Mucosa of rectum (tissue), 2 donors: ENCODE data around the gene MEST.
"Not testable (repeated sequence)": the region's sequence is repeated elsewhere in the genome, so short reads cannot be mapped to it uniquely, and the experiment has no call there.

Experiments
- H3K27ac ChIP-seq, 2 donors: one replicate each; pipeline ENCODE4 v1.7.0; 2013; ENCODE audit warnings: inconsistent platforms in 2 of 2, low read depth in 2 of 2, low read length in 2 of 2
- H3K27me3 ChIP-seq, 2 donors: one replicate each; pipeline ENCODE4 v1.7.0; 2013; ENCODE audit warnings: low read length in 2 of 2; ENCODE audit not compliant: control insufficient read depth in 2 of 2, insufficient read depth in 2 of 2
- H3K36me3 ChIP-seq, 2 donors: one replicate each; pipeline ENCODE4 v1.7.0; 2013; ENCODE audit warnings: low read length in 2 of 2; ENCODE audit not compliant: control insufficient read depth in 2 of 2, insufficient read depth in 2 of 2
- H3K4me1 ChIP-seq, 2 donors: one replicate each; pipeline ENCODE4 v1.7.0; 2013; ENCODE audit warnings: low read length in 2 of 2, mild to moderate bottlenecking in 1 of 2; ENCODE audit not compliant: control insufficient read depth in 2 of 2, insufficient read depth in 2 of 2
- H3K4me3 ChIP-seq, 2 donors: one replicate each; pipeline ENCODE4 v1.7.0; 2013; ENCODE audit warnings: low read length in 2 of 2
- H3K9ac ChIP-seq, 2 donors: one replicate each; pipeline ENCODE4 v1.7.0; 2013; ENCODE audit warnings: low read length in 2 of 2, low read depth in 1 of 2, mild to moderate bottlenecking in 1 of 2
- H3K9me3 ChIP-seq, 2 donors: one replicate each; pipeline ENCODE4 v1.7.0; 2013; ENCODE audit warnings: low read length in 2 of 2; ENCODE audit not compliant: control insufficient read depth in 2 of 2
- donor health status: healthy.
- donor health status: Normal muscosa, but diverticular disease.

MEST gene

GRCh38 chr7:130491841-130492522 lies at the start of gene MEST:
MEST (plus strand) TSS chr7:130492085; CDS start chr7:130492314, 229 bp downstream.
- Histone ChIP-seq H3K36me3 (no peaks in the 10 kb centered on the region), H3K9me3 (peaks cover 0 to 2% of the 10 kb centered on the region in 2 donors), H3K27me3 (peaks cover 0 to 4% of the 10 kb centered on the region in 2 donors), H3K27ac (no peak within 1 kb of the TSS), H3K4me3 (peak within 1 kb of the TSS in 1 of 2 donors; percentile 57), H3K4me1 (peaks cover 3 to 4% of the 10 kb centered on the region in 2 donors), H3K9ac (no peak within 1 kb of the TSS)

- no peaks in the 10 kb centered on the region for H3K27me3 ChIP-seq
Observed at GRCh38 chr7:130442601-130443000, 49.3 kb upstream of the MEST start.

GRCh38 chr7:130444234-130444633 lies 47.7 kb upstream of the MEST start:
- H3K27me3 ChIP-seq: no peaks in the 10 kb centered on the region
- no peak overlapping the region for H3K27ac ChIP-seq
- H3K9me3 ChIP-seq: no peaks in the 10 kb centered on the region
- H3K9ac ChIP-seq: no peak overlapping the region
- peaks cover 3 to 8% of the 10 kb centered on the region in 2 donors for H3K4me1 ChIP-seq
- no peak overlapping the region for H3K4me3 ChIP-seq
- no peaks in the 10 kb centered on the region for H3K36me3 ChIP-seq

More at GRCh38 chr7:130442601-130443000, 49.3 kb upstream of the MEST start:
- no peak overlapping the region for H3K4me3 ChIP-seq
- H3K9ac ChIP-seq: no peak overlapping the region
- H3K9me3 ChIP-seq: no peaks in the 10 kb centered on the region
- H3K27ac ChIP-seq: no peak overlapping the region
- no peaks in the 10 kb centered on the region for H3K36me3 ChIP-seq
- peaks cover 3 to 8% of the 10 kb centered on the region in 2 donors for H3K4me1 ChIP-seq

- Histone ChIP-seq H3K27ac (no peak overlapping the region), H3K36me3 (no peaks in the 10 kb centered on the region), H3K9ac (no peak overlapping the region), H3K9me3 (no peaks in the 10 kb centered on the region), H3K4me3 (no peak overlapping the region), H3K4me1 (peaks cover 3 to 8% of the 10 kb centered on the region in 2 donors), H3K27me3 (no peaks in the 10 kb centered on the region)
Observed at GRCh38 chr7:130444751-130445407, 47.0 kb upstream of the MEST start.

GRCh38 chr7:130446259-130446658 lies 45.6 kb upstream of the MEST start:
- Histone ChIP-seq H3K9me3 (no peaks in the 10 kb centered on the region), H3K4me1 (peaks cover 0 to 3% of the 10 kb centered on the region in 2 donors), H3K27me3 (no peaks in the 10 kb centered on the region)

GRCh38 chr7:130451344-130451743 lies 40.5 kb upstream of the MEST start:
- H3K9me3 ChIP-seq, H3K4me3 ChIP-seq, H3K9ac ChIP-seq, H3K27ac ChIP-seq, H3K27me3 ChIP-seq, H3K36me3 ChIP-seq, H3K4me1 ChIP-seq: not testable (repeated sequence)

More at GRCh38 chr7:130446259-130446658, 45.6 kb upstream of the MEST start:
- no peak overlapping the region for H3K27ac ChIP-seq
- no peaks in the 10 kb centered on the region for H3K36me3 ChIP-seq
- no peak overlapping the region for H3K4me3 ChIP-seq
- no peak overlapping the region for H3K9ac ChIP-seq

GRCh38 chr7:130452951-130453350 lies 38.9 kb upstream of the MEST start:
- H3K36me3 ChIP-seq: no peaks in the 10 kb centered on the region
- H3K9me3 ChIP-seq: no peaks in the 10 kb centered on the region
- H3K27ac ChIP-seq: no peak overlapping the region
- H3K9ac ChIP-seq: no peak overlapping the region
- H3K4me1 ChIP-seq: no peaks in the 10 kb centered on the region
- H3K4me3 ChIP-seq: no peak overlapping the region
- H3K27me3 ChIP-seq: no peaks in the 10 kb centered on the region

GRCh38 chr7:130454959-130455358 lies 36.9 kb upstream of the MEST start:
- Histone ChIP-seq H3K9ac (no peak overlapping the region), H3K36me3 (no peaks in the 10 kb centered on the region)

GRCh38 chr7:130458257-130458656 lies 33.6 kb upstream of the MEST start:
- H3K27me3 ChIP-seq: no peaks in the 10 kb centered on the region
- no peaks in the 10 kb centered on the region for H3K36me3 ChIP-seq
- peaks cover 0 to 2% of the 10 kb centered on the region in 2 donors for H3K9me3 ChIP-seq
- H3K4me3 ChIP-seq: no peak overlapping the region
- H3K27ac ChIP-seq: no peak overlapping the region
- H3K9ac ChIP-seq: no peak overlapping the region
- H3K4me1 ChIP-seq: no peaks in the 10 kb centered on the region

More at GRCh38 chr7:130454959-130455358, 36.9 kb upstream of the MEST start:
- Histone ChIP-seq H3K27ac (no peak overlapping the region), H3K4me1 (no peaks in the 10 kb centered on the region), H3K9me3 (peaks cover 0 to 2% of the 10 kb centered on the region in 2 donors), H3K4me3 (no peak overlapping the region), H3K27me3 (no peaks in the 10 kb centered on the region)

GRCh38 chr7:130461272-130461671 lies 30.6 kb upstream of the MEST start:
- H3K4me3 ChIP-seq: no peak overlapping the region
- H3K36me3 ChIP-seq: no peaks in the 10 kb centered on the region
- H3K4me1 ChIP-seq: no peaks in the 10 kb centered on the region
- peaks cover 0 to 2% of the 10 kb centered on the region in 2 donors for H3K9me3 ChIP-seq
- H3K27ac ChIP-seq: no peak overlapping the region
- H3K27me3 ChIP-seq: no peaks in the 10 kb centered on the region
- H3K9ac ChIP-seq: no peak overlapping the region
